ENCODE data around the gene RIMBP2.

Gene RIMBP2

DNA sequence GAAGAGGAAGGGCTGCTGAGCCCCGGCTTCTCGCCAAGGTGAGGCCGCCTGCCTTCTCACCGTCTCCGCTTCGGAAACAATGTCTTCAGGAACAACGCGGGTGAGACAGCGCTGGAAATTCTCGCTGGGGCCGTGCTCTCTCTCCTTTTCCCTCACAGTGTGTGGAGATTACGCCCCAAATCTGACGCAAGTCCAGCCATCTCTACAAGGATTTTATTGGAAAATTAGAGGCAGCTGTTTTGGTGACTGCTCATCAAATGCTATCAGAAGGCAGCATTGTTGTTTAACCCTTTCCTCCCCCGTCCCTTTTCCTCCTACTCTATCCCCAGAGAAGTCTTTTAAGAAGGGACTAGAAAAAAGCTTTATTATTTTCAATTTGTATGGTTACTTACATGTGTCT is 324.9 kb downstream of the RIMBP2 start:
- no peak for DNase-seq

DNA sequence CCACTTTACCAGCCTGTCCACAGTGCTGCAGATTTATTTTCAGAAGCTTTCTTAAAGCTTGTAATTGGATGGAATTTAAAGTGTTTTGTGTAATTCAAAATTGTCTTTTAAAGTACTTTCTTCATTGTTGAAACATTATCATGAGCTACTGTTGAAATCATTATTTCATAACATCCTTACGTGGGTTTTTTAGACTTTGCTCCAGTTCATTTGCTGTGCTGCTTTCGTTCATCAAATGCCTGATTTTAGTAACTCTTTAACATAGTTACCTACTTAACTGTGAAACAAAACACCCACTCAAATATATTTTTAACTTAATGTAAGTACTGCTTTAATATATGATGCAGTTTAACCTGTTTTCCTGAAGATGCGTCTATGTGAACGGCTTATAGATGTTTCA is 330.9 kb downstream of the RIMBP2 start:
- no peak for DNase-seq

DNA sequence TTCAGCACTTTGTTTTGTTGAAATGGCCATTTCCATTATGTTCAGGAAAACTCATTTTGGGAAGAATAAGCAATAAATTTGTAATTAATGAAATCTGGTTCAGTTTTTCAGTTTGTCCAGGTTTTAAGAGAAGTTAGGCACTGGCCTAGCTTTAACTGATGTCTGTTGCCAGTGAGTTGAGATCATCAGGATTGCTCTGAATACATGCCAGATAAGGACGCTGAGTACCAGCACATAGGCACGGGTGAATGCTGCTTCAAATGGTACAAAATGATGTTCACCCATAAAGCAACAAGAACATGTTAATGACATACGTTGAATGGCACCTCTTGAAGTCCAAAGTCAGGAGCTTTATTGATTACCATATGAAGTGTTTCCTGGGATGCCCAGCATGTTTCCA is 331.9 kb downstream of the RIMBP2 start:
- no peak for DNase-seq

DNA sequence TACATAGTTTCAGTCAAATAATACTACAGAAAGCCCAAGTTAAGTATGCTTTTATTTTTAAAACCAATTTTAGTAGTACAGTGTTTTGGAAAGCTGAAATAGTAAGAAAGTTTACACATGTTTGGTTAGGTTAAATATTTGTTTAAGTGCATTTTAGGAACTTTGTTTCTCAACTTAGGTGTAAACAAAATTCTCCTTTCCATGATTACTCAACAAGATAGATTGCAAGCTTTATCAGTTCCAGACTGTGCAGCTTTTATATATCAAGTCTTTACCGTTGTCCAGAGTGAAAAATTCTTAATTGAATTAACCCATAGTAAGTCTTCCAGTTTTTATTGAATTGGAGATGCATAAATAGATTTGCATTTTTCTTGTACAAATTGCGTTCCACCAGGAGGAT is 333.3 kb downstream of the RIMBP2 start:
- no peak for DNase-seq

DNA sequence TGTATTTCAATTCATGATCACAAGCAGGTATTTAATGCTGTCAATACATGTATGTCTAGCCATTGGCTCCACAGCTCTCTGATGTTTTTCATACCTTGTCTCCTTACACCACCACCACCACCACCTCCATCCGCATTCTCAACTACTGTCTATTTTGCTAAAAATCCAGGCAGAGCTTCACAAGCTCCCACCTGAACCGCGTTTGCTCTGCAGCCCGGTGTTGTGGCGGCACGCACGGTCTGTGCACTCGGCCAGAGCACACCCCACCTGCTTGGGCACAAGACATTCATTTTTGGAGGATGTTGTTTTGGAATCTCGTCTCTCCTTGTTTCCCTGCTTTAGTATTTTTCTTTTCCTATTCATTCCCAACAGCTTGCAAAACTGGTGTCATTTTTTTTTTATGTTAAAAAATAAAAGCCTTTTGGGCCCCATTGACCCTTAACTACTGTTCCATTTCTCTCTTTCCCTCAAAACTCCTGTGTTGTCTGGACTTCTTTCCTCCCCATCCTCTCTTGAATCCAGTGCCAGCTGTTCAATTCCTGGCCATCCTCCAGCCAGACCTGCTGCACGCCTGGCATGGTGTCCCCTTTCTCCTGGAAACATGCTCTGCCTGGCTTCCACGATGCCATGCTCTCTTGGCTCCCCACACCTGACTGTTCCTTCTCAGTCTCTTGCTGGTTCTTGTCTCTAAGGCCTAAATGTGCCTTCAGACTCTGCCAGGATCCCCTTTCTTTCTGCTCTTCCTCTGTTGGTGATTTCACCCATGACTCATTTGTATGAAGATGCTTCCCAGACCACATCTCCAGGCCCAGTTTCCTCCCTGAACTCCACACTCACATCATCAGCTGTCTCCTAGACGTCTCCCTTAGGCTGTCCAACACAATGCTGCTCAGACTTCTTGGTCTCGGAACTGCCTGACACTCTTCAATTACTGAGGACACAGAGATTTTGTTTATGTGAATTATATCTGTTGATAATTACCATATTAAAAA is 340.5 kb downstream of the RIMBP2 start:
- DNase-seq = no peak

DNA sequence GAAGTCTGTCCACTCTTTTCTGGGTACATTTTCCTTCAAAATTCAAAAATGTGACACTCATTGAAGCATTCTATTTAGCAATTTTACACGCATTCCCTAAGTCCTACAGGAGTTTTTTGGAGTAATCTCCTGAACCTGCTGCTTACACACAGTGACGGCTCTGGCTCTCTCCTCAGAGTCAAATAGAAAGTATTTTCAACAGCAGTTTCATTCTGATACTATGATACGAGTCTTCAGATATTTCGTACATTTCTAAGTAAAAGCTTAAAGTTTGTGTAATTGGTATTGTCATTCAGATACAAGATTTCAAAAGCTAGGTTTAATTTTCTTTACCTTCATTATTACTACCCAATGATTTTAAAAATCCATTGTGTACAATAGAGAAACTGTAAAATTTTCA is 342.0 kb downstream of the RIMBP2 start:
- no peak for DNase-seq

DNA sequence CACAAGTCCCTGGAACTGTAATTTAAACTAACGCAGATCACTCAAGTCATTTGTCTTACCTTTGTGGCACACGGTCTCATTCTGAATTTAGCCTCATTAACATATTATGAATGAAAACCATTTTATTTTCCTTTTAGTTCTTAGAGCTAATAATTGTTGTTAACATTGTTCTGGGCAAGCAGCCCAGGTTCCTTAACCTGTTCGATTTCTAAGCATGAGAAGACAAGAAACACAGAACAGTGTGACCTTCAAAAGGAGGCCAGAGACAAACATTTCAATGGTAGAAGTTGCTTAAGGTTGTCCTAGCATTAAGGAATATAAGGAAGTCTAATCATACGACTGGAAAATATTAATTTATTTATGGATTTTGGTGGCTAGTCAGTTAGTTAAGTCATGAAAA is 343.2 kb downstream of the RIMBP2 start:
- no peak for DNase-seq

DNA sequence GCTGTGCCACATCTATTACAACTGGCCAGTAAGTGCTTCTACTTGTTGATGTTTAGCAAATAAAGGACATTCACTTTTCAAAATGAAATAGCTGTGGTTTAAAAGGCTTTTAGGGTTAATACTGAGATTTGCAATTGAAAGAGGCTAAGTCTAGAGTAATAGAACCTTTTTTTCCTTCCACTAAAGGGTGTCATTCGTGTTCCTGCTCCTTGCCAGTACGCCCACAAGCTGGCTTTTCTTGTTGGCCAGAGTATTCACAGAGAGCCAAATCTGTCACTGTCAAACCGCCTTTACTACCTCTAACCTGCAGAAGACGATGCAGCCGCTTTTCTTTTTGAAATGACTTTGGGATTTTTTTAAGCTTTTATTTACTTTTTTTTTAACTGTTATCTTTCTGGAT is 344.8 kb downstream of the RIMBP2 start:
- DNase-seq = no peak

DNA sequence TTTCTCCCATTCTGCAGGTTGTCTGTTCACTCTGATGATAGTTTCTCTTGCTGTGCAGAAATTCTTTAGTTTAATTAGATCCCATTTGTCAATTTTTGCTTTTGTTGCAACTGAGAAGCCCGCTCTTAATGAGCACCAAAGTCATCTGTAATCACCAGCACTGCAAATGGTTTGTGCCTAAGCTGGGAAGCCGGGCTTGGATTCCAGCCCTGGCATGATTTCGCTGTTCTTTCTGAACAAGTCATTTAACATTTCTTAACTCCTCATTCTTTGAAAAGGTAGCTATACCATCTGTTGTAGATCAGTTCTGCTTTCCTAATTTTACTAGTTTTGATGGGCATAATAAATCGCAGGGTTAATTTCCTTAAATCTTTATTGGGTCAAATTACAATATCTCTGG is 346.3 kb downstream of the RIMBP2 start:
- no peak for DNase-seq

DNA sequence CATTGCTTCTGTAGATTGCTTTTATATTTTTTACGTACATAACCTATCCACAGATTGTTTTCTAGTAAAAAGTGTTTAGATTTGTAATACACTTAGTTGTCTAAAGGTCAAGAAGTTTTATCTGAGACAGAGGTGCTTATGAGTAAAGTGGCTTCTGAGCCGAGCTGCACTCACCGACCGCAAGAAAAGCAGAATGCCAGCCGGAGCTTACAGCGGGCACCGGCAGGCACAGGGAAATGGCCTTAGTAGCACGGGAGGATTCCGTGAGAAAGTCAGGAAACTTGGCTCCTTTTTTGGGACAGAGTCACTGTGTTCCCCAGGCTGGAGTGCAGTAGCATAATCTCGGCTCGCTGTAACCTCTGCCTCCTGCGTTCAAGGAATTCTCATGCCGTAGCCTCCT is 348.6 kb downstream of the RIMBP2 start:
- no peak for DNase-seq

DNA sequence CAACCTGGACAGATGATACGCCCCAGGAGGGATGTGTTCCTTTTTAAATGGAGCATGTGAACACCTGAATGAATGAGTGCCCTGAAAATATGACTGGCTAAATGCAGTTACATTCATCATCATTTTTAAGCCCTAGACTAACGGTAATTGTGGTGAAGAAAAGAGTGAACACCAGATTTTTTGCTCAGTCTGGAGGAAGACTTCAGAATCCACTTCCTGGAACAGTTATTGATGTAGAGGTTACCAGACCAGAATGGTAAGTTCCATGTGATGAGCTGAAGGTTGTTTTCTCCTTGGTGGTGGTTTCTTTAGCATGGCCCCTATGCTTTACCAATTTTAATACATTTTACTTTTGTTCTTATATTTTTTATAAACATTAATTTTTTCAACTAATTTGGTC is 349.1 kb downstream of the RIMBP2 start:
- no peak for DNase-seq

DNA sequence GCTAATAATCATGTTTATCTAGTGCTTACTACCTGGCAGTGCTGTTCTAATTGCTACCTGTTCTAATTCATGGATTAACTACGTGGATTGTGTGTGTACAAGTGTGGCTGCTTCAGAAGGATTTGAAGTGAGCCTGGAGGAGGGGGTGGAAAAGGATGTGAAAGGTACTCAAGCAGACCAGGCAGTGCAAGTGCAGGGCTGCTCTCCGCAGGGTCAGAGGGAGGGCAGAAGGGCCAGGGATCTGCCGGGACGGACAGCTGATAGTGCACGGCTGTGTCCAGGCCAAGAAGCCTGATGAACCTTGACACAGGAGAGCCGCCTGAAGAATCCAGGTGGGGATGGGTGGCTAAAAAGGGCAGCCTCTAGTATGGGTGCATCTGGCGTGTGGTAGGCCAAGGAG is 349.9 kb downstream of the RIMBP2 start:
- DNase-seq = no peak

DNA sequence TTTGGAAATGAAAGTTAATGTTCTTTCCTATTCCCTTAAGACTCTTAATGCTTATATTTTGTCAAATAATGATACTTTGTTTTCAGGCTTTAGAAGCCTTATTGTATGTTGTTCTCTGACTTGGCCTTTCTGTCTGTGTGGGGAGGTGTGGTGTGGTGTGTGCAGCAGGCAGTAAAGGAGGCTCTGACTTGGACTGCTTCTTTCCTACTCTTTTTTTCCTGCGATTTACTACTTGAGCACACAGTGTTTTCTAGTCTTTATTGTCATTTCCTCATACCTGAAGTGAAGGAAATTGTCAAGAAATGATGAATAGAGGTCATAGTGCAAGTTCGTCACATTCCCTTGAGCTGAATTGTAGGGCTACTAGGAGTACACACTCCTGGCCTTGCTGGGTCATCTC is 351.5 kb downstream of the RIMBP2 start:
- no peak for DNase-seq

DNA sequence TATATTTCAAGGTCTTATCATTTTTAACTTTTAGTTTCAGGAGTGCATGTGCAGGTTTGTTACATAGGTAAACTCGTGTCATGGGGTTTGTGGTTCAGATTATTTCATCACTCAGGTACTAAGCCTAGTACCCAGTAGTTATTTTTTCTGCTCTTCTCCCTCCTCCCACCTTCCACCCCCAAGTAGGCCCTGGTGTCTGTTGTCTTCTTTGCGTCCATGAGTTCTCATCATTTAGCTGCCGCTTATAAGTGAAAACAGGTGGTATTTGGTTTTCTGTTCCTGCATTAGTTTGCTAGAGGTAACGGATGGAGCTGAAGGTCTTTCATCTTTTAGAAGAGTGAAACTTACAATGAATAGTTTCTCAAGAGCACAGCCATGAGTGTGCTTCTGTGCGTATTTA is 354.0 kb downstream of the RIMBP2 start:
- DNase-seq = no peak

DNA sequence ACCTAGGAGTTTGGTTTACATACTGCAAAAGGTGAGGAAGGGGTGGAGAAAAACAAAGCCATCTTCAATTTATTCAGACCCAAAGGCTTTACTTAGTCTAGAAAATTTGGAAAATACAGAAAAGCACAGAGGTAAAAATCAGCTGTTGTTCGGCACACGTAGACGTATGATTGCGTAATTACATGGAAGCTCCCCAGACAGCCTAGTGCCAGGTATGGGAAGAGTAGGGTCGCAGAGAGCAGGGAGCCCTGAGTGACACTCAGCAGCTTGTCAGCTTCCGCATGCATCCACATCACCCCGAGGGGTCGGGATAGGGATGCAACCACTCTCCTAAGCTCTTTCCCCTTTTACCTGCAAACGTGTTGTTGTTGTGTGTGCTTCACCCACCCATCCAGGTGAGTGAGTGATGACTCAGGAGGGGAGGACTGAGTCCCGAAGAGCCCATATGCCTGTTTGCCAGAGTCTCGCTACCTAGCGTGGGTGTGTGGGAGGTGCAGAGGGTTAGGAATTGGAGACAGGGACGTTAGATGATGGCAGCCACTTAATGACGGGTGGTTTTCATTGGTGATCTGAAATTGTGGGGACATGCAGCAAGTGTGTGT is 358.3 kb downstream of the RIMBP2 start:
- no peak for DNase-seq

DNA sequence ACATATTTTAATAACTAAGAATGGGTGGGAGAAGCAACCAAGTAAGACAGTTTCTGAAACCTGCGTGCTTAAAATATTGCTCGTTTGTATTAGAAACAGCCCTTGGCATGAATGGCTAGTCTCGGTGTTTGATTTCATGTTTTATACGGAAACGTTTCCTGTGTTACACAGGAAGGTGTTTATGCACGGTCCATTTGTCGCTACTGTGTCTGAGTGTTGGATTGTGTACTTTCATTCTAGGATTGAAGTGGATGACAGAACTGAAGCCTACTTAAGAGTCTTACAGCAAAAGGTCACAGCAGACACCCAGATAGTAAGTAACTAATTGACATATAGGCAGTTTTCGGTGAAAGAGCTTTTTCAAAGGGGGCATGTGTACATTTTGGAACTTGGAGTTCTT is 358.9 kb downstream of the RIMBP2 start:
- DNase-seq = no peak

DNA sequence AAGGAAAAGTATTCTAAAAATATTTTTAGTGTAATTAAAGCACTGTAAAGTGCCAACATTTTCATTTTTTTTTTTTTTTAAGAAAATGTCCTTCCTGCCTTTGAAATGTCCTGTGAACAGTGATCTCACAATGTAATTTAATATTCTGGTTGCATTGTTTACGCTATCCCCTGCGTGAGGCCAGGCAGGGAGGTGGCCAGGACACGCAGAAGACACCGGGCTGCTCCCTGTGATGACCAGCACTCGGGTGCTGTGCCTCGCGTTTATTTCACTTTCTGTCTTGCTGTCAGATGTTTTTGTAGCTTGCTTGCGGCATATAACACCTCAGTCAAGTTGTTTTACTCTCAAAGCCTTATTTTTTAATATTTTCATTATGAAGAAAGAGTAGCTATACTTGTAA is 359.9 kb downstream of the RIMBP2 start:
- DNase-seq = no peak

DNA sequence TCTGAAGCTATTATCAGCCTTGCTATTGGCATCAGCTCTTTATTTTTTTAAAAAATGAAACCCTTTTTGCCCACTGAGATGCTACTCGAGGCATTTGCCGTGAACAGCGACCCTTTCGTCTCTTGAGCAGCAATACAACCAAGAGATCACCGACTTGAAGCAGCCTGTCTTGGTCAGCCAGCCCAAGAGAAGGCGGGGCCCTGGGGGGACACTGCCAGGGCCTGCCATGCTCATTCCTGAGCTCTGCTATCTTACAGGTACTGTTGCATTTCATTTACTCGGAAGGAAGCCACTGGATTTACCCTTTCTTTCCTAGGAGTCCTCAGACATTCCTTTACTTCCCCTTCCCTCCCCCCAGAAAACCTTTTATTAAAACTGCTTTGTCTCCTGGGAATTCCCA is 361.7 kb downstream of the RIMBP2 start:
- no peak for DNase-seq

DNA sequence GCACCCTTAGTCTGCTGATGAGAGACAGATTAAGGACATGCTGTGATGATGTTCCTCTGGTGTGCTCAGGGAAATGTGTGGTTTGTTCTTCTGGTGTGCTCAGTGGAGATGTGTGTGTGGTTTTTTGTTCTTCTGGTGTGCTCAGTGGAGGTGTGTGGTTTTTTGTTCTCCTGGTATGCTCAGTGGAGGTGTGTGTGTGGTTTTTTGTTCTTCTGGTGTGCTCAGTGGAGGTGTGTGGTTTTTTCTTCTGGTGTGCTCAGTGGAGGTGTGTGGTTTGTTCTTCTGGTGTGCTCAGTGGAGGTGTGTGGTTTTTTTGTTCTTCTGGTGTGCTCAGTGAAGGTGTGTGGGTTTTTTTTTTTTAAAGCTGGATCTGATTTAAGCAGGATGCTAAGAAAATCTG is 363.0 kb downstream of the RIMBP2 start:
- DNase-seq = no peak

DNA sequence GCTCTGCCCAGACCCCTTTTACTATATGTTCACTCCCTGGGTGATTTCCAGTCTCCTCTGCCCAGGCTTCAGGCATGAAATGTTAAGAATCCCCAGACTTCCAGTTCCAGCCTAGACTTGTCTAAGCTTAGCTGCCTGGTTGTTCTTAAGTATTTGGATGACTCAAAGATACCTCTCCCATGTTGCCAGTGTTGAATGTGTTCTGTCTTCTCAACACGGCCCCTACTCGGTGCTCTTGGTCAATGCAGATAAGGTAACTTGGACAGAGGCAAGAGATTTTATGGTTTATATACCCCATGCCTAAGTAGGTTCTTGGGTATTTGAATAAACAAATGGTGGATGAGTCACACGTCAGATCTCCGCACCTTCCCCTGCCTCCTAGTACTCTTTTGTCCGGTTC is 364.8 kb downstream of the RIMBP2 start:
- no peak for DNase-seq

DNA sequence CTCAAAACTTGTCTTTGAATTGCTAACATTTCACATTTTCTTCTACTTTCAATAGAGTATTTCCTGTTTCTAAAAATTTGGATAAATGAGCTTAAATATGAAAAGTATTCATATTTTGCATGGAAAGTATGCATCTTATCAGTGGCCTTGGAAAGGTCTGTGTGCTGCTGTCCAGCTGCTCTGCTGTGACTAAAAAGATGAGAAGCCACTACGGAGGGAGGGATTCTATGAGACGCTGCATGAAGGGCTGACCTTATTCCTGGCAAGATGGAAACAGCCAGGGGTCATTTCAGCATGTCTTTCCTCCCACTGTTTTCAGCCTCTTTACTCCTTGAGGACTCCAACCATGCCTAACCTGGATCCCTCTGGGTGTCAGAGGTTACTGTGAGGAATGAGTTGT is 365.4 kb downstream of the RIMBP2 start:
- no peak for DNase-seq

DNA sequence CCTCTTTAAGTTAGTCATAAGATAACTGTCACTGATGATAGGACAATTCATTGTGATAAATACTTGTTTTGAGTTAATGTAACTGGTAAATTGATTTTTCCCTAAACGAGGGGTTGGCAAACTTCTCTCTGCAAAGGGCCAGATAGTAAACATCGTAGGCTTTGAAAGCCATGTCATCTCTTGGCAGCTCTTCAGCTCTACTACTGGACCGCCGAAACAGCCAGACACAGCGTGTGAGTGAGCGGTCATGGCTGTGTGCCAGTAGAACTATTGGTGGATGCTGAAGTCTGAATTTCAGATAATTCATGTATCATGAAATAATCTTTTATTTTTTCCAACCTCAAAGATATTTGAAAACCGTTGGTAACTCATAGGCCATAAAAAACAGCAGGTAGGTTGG is 368.5 kb downstream of the RIMBP2 start:
- DNase-seq = no peak
